Nephron progenitor cell (in vitro differentiated cells): ENCODE results near the gene CYB5D1.

ENCODE experiments used
- DNase-seq: peaks from one replicate; pipeline ENCODE4 v3.0.0; 2021
- H3K27ac Mint-ChIP-seq: 2 replicates; pipeline ENCODE4 v1.8.0; 2021; ENCODE audit warnings: mild to moderate bottlenecking, moderate library complexity, mixed read lengths
- H3K27me3 Mint-ChIP-seq: 2 replicates; pipeline ENCODE4 v1.8.0; 2021; ENCODE audit warnings: mild to moderate bottlenecking, low read depth, mixed read lengths; ENCODE audit not compliant: poor library complexity
- H3K36me3 Mint-ChIP-seq: 2 replicates; pipeline ENCODE4 v1.8.0; 2021; ENCODE audit warnings: low read depth, mixed read lengths
- H3K4me1 Mint-ChIP-seq: 2 replicates; pipeline ENCODE4 v1.8.0; 2021; ENCODE audit warnings: mixed read lengths
- H3K4me3 Mint-ChIP-seq: 2 replicates; pipeline ENCODE4 v1.8.0; 2021; ENCODE audit warnings: mild to moderate bottlenecking, moderate library complexity, mixed read lengths
- H3K9me3 Mint-ChIP-seq: 2 replicates; pipeline ENCODE4 v1.8.0; 2021; ENCODE audit warnings: mild to moderate bottlenecking, moderate library complexity, mixed read lengths
- TF ChIP-seq, protein P1 (sequence below): fragments of 200-600 bp; sonication (generic); IDR thresholded peaks from 2 replicates; pipeline ENCODE4 v1.5.0; 2021; ENCODE audit warnings: antibody characterized with exemption

The CYB5D1 gene

DNA sequence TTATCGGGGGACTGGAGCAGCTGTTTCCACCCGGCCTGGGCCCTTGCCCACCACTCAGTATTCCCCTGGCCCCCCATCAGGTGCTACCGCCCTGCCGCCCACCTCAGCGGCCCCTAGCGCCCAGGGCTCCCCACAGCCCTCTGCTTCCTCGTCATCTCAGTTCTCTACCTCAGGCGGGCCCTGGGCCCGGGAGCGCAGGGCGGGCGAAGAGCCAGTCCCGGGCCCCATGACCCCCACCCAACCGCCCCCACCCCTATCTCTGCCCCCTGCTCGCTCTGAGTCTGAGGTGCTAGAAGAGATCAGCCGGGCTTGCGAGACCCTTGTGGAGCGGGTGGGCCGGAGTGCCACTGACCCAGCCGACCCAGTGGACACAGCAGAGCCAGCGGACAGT lies 9.1 kb upstream of the CYB5D1 start:
- Mint-ChIP-seq H3K36me3 (peaks cover 41% of the 10 kb centered on the region), H3K27ac (no peak overlapping the region), H3K9me3 (no peaks in the 10 kb centered on the region), H3K4me1 (peaks cover 36% of the 10 kb centered on the region), H3K27me3 (peaks cover 13% of the 10 kb centered on the region), H3K4me3 (no peak overlapping the region)
- no peak for DNase-seq
- TF ChIP-seq, protein P1, sequence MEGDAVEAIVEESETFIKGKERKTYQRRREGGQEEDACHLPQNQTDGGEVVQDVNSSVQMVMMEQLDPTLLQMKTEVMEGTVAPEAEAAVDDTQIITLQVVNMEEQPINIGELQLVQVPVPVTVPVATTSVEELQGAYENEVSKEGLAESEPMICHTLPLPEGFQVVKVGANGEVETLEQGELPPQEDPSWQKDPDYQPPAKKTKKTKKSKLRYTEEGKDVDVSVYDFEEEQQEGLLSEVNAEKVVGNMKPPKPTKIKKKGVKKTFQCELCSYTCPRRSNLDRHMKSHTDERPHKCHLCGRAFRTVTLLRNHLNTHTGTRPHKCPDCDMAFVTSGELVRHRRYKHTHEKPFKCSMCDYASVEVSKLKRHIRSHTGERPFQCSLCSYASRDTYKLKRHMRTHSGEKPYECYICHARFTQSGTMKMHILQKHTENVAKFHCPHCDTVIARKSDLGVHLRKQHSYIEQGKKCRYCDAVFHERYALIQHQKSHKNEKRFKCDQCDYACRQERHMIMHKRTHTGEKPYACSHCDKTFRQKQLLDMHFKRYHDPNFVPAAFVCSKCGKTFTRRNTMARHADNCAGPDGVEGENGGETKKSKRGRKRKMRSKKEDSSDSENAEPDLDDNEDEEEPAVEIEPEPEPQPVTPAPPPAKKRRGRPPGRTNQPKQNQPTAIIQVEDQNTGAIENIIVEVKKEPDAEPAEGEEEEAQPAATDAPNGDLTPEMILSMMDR = no peak

DNA sequence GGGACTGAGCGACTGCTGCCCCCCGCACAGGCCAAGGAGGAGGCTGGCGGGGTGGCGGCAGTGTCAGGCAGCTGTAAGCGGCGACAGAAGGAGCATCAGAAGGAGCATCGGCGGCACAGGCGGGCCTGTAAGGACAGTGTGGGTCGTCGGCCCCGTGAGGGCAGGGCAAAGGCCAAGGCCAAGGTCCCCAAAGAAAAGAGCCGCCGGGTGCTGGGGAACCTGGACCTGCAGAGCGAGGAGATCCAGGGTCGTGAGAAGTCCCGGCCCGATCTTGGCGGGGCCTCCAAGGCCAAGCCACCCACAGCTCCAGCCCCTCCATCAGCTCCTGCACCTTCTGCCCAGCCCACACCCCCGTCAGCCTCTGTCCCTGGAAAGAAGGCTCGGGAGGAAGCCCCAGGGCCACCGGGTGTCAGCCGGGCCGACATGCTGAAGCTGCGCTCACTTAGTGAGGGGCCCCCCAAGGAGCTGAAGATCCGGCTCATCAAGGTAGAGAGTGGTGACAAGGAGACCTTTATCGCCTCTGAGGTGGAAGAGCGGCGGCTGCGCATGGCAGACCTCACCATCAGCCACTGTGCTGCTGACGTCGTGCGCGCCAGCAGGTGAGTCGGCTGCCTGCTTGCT lies 8.6 kb upstream of the CYB5D1 start:
- TF ChIP-seq, protein P1 = no peak
- Mint-ChIP-seq H3K4me1 (peaks cover 33% of the 10 kb centered on the region), H3K27ac (no peak overlapping the region), H3K36me3 (peaks cover 45% of the 10 kb centered on the region), H3K27me3 (peaks cover 16% of the 10 kb centered on the region), H3K9me3 (no peaks in the 10 kb centered on the region), H3K4me3 (no peak overlapping the region)
- DNase-seq = no peak

DNA sequence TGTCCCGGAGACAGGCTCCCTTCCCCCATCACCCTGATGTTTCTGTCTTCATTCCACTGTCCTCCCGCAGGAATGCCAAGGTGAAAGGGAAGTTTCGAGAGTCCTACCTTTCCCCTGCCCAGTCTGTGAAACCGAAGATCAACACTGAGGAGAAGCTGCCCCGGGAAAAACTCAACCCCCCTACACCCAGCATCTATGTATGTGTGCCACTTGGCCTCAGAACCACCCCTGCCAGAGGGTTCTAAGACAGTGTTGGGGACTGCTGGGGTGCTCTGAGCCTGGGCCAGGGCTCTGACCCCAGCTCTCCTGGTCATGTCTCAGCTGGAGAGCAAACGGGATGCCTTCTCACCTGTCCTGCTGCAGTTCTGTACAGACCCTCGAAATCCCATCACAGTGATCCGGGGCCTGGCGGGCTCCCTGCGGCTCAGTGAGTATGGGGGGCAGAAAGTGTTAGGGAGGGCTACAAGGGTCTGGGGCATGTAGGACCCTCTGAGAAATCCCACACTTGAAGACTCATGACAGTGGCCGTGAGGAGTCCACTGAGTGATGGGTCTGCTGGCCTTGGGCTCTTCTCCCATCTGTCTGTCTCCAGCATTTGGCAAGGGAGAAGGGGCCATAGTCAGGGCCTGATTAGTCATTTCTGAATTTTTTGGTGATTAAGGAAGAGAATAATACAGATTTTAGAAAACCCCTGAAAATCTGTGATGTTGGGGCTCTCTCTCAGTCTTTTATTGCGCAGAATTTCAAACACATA lies 7.9 kb upstream of the CYB5D1 start:
- H3K27ac Mint-ChIP-seq = no peak overlapping the region
- no peaks in the 10 kb centered on the region for H3K9me3 Mint-ChIP-seq
- peaks cover 16% of the 10 kb centered on the region for H3K27me3 Mint-ChIP-seq
- peaks cover 45% of the 10 kb centered on the region for H3K36me3 Mint-ChIP-seq
- no peak for DNase-seq
- TF ChIP-seq, protein P1 = no peak
- H3K4me1 Mint-ChIP-seq = peaks cover 29% of the 10 kb centered on the region
- H3K4me3 Mint-ChIP-seq = no peak overlapping the region

DNA sequence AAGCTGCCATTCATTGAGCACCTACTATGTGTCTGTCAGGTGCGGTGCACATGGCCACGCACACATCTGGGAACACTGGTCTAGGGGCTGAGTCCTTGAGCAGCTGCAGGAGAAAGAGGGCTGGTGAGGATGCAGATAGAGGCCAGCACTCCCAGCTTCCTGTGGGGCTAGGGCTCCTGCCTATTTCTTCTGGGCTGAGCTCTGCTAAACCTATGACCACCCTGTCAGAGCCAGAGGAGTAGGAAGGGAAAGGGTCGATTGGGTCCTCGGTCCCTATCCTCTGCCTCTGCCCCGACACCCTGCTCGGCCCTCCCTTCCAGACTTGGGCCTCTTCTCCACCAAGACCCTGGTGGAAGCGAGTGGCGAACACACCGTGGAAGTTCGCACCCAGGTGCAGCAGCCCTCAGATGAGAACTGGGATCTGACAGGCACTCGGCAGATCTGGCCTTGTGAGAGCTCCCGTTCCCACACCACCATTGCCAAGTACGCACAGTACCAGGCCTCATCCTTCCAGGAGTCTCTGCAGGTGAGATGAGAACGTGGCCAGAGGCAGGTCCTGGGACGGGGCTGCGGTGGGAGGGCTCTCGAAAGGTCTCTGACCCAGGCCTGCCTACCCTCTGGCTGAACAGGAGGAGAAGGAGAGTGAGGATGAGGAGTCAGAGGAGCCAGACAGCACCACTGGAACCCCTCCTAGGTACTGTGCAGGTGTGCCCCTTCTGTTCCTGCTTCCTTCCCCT lies 6.9 kb upstream of the CYB5D1 start:
- Mint-ChIP-seq H3K36me3 (peaks cover 45% of the 10 kb centered on the region), H3K27me3 (peaks cover 16% of the 10 kb centered on the region), H3K4me3 (no peak overlapping the region), H3K27ac (no peak overlapping the region), H3K4me1 (peaks cover 21% of the 10 kb centered on the region), H3K9me3 (no peaks in the 10 kb centered on the region)
- TF ChIP-seq, protein P1 = no peak
- DNase-seq = no peak

DNA sequence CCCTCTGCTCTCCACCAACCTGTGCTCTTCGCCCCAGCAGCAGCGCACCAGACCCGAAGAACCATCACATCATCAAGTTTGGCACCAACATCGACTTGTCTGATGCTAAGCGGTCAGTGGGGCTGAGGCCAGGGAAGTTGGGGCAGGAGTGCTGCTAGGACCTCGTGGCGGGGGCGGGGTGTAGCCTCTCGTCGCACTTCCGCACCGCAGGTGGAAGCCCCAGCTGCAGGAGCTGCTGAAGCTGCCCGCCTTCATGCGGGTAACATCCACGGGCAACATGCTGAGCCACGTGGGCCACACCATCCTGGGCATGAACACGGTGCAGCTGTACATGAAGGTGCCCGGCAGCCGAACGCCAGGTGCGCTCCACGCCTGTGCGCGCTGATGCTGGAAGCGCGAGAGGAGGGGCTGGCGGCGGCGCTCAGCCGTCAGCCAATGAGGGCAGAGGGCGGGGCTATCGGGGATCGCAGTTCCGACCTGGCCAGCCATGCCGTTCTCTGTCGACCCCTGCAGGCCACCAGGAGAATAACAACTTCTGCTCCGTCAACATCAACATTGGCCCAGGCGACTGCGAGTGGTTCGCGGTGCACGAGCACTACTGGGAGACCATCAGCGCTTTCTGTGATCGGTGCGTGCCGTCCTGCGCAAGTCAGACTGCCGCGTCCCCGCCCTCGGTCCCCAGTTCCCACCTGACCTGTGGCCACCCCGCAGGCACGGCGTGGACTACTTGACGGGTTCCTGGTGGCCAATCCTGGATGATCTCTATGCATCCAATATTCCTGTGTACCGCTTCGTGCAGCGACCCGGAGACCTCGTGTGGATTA lies 6.2 kb upstream of the CYB5D1 start:
- TF ChIP-seq, protein P1 = peak; percentile 96
- peaks cover 42% of the 10 kb centered on the region for H3K36me3 Mint-ChIP-seq

More for the DNA sequence above, 6.2 kb upstream of the CYB5D1 start:
- H3K27me3 Mint-ChIP-seq = peaks cover 16% of the 10 kb centered on the region
- H3K4me3 Mint-ChIP-seq = peak overlapping the region; percentile 36
- H3K9me3 Mint-ChIP-seq = no peaks in the 10 kb centered on the region
- peaks cover 21% of the 10 kb centered on the region for H3K4me1 Mint-ChIP-seq
- H3K27ac Mint-ChIP-seq = no peak overlapping the region
- DNase-seq = peak; percentile 97
